Non-pigmented ciliary epithelial cell (primary cell): ENCODE data around the gene ZC3H12A.

Experiments
- DNase-seq: peaks from one replicate; pipeline ENCODE4 v3.0.0-alpha.2; 2010; ENCODE audit warnings: low read depth

ZC3H12A gene

GRCh38 chr1:37474046-37474696, at the start of gene ZC3H12A:
Gene ZC3H12A, plus strand, starts transcription at chr1:37474580. Its CDS starts 917 bp downstream, at chr1:37475497.
- no peak for DNase-seq

DNA sequence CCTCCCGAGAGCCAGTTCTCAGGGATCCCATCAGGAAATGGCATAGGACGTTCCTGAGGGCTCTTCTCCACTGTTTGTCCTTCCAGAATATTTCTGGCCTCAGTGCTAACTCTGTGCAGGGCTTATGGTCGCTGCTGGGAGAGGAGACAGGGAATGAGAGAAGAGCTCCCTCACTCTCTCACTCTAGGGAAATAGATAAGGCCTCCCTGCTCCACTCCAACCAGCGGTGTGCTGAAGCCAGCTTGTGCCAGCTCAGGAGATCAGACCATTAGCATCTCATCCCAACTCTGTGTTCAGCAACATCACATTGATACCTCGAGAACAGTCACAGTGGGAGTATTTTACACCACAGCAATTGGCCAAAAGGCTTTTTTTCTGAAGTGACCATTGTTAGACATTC, 49.2 kb upstream of the ZC3H12A start:
- no peak for DNase-seq

GRCh38 chr1:37429029-37429428, 45.4 kb upstream of the ZC3H12A start:
- DNase-seq = no peak

DNA sequence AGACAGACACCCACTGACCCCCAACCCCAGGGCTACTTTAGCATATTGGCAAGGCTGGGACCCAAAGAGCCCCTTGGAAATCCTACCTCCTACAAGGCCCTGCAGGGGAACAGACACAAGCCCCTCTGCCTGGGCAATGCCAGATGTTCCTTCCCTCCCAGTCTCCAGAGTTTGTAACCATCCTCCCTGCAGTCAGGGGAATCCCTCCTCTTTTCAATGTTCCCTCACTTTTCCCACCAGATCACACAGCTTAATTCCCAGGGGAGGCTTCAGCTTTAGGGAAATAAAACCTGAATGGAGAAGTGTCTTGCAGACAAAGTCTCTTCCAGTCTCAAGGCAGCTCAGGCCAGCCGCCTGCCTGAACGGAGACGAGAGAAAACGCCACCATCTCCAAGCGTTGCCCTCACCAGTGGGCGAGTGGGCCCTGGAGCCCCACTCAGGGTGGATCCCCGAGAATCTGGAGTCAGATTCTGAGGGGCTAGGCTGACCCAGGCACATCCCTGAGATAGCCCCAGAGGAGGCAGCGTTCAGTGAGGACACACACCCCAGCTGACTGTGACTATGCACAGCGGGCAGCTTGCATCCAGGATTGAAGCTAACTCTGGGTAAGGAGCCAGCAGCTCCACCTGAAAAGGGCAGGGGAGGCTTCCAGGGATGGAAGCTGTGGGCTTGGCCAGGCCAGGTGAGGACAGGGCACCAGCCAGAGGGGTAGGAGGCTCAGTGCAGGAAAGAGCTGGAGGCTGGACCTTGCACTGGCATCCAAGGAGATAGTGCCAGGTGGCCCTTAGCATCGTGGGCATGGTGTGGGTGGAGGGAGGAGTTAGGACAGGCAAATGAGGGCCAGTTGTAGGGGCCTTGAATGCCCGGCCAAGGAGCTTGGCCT, 44.0 kb upstream of the ZC3H12A start:
- no peak for DNase-seq

DNA sequence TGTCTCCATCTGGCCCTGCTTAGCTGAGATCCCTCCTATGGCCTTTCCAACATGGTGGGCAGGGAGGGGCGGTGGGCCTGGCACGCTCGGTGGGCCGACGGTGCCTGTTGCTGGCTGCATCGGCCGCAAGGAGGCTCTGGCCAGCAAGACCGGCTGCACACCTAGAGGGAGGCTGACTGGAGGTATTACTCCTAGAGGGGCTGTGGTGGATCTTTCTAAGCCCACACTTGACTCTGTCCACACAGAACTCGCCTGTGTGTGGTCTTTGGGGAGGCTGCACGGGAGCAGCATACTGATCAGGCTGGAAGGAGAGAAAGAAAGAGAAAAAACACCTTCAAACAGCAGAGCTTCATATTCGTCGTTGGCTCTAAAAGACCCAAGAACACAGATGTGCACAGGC, 41.7 kb upstream of the ZC3H12A start:
- no peak for DNase-seq

GRCh38 chr1:37433171-37433570, 41.2 kb upstream of the ZC3H12A start:
- no peak for DNase-seq

- no peak for DNase-seq
Observed at GRCh38 chr1:37434292-37435225, 39.8 kb upstream of the ZC3H12A start.

- DNase-seq = no peak
Observed at GRCh38 chr1:37437087-37437486, 37.3 kb upstream of the ZC3H12A start.

GRCh38 chr1:37438037-37438868, 36.1 kb upstream of the ZC3H12A start:
- DNase-seq = no peak

GRCh38 chr1:37438869-37439343, 35.5 kb upstream of the ZC3H12A start:
- DNase-seq = no peak

GRCh38 chr1:37439349-37439995, 34.9 kb upstream of the ZC3H12A start:
- DNase-seq = no peak

- no peak for DNase-seq
Observed at GRCh38 chr1:37441490-37441889, 32.9 kb upstream of the ZC3H12A start.

GRCh38 chr1:37442139-37442538, 32.2 kb upstream of the ZC3H12A start:
- DNase-seq = no peak

DNA sequence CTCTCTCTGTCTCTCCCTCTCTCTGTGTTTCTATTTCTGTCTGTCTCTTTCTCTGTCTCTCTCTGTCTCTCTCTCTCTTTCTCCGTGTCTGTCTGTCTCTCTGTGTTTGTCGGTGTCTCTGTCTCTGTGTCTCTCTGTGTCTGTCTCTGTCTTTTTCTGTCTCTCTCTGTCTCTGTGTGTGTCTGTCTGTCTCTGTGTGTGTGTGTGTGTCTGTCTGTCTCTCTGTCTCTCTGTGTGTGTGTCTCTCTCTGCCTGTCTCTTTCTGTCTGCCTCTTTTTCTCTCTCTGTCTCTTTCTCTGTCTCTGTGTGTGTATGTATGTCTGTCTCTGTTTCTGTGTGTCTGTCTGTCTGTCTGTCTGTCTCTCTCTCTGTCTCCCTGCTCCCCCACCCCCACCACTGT, 31.7 kb upstream of the ZC3H12A start:
- no peak for DNase-seq

DNA sequence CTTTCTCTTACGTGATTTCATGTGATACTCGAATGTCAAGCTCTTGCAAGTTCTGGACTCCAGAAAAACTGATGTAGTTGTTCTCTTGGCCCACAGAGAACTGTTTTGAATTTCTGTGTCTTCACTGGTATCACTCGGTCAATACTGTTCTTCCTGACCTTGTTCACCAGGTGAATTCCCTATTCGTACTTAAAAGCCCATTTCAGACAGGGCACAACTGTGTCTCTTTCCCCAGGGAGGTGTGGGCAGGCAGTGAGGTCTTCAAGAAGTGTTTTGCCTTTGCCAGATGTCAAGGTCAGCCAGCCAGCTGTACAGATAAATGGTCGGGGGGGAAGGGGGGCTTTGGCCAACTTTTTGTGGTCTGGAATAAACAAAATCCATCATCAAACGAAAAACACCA, 27.5 kb upstream of the ZC3H12A start:
- DNase-seq = no peak

DNA sequence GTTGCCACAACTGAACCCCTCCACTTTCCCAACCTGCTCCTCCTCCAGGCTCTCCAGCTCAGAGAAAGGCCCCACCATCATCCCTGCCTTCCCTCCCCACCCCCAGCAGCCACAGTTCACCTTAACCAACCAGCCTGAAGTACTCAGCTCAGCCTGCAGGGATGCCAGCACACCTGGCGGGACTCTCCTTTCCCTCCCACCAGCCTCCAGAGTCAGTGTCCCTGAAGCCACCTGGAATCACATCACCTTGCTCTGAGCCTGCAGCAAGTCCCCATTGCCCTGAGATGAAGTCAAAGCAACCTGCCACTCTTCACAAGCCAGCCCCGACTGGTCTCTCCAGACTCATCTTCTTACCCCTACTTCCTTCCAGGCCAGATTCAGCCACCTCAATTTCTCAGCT, 26.2 kb upstream of the ZC3H12A start:
- no peak for DNase-seq

- no peak for DNase-seq
Observed at GRCh38 chr1:37448691-37449417, 25.5 kb upstream of the ZC3H12A start.

DNA sequence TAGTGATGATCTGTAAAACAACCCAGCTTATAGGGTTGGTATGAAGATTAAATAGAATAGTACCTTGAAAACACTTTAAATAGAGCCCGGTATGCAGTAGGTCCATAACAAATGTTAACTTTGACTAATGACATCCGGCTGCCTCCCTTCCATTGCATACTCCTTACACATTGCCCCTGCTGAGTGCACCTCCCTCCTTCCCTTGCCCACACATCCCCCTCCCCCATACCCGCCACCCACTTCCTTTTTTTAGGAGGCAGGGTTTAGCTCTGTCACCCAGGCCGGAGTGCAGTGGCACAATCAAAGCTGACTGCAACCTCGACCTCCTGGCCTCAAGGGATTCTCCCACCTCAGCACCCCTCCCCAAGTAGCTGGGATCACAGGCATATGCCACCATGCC, 24.4 kb upstream of the ZC3H12A start:
- DNase-seq = no peak

DNA sequence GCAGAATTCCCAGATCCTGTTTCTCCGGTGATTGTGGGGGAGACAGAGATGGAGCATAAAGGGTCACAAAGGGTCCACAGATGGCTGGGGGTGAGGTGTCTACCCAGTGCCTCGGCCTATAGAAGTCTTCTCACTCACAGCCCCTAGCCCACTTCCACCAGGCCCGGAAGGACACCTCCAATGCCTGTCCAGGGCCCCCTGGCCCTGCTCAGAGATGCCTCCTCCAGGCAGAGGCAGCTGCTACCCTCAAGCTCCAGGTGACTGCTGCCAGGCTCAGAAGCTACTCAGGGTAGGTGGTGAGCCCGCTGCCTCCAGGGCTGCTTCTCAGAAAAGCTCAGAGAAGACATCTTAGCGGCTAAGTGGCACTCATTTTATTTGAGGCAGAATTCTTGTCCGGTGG, 22.0 kb upstream of the ZC3H12A start:
- DNase-seq = no peak

GRCh38 chr1:37453647-37454046, 20.7 kb upstream of the ZC3H12A start:
- no peak for DNase-seq
